Hindlimb muscle (tissue), 1 donor: ENCODE results near the gene ZNF143. TPM values are rescaled to one million over a fixed set of nuclear protein-coding genes. Genes with fewer than 3 reads are reported as not detected.

ENCODE experiments used
- DNase-seq: peaks from one replicate; pipeline ENCODE4 v3.0.0-alpha.2; 2013
- polyA plus RNA-seq: library from polyadenylated mRNA; unstranded; fragments of 120-200 nt; gene quantifications from one replicate; pipeline ENCODE4 v1.2.1, GENCODE V29; 2013; ENCODE audit not compliant: insufficient read length

Gene ZNF143
- polyA plus RNA-seq, 1 donor: 13.7 TPM

DNA sequence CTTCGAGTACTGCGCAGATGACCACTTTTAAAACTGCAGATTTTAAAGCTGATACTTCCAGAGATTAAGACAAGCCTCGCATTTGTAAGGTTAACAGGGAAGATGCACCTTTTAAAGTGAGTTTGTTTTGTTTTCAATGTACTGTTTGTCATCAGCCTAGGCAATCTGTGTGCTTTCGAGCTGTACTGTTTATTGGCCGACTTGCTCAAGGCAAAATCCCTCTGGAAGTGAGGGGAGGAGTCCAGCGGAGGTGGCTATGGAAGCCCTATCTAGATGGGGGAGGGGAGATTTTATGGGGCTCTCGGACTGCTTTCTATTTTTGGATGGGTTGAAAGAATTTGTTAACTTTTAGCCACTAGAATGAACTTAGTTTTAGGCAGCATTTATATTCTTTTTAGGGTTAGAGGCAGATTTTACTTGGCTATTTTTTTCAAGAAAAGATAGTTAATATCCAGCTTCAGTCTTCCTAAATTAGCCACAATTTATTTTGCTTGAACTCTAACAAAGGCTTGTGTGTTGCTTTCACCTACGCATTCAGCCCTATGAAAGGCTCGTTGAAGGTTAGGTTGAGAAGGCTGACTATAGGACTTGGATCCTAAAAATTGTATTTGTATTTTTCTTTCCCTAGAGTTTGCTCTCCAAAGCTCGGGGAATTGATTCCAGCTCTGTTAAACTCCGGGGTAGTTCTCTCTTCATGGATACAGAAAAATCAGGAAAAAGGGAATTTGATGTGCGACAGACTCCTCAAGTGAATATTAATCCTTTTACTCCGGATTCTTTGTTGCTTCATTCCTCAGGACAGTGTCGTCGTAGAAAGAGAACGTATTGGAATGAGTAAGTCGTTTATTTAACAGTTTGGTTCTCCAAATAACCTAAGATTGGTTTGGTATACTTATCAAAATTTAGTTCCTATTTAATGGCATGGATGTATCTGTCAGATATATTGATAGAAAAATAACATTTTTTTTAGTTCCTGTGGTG is 114.7 kb downstream of the ZNF143 start:
- peak; percentile 87 for DNase-seq

DNA sequence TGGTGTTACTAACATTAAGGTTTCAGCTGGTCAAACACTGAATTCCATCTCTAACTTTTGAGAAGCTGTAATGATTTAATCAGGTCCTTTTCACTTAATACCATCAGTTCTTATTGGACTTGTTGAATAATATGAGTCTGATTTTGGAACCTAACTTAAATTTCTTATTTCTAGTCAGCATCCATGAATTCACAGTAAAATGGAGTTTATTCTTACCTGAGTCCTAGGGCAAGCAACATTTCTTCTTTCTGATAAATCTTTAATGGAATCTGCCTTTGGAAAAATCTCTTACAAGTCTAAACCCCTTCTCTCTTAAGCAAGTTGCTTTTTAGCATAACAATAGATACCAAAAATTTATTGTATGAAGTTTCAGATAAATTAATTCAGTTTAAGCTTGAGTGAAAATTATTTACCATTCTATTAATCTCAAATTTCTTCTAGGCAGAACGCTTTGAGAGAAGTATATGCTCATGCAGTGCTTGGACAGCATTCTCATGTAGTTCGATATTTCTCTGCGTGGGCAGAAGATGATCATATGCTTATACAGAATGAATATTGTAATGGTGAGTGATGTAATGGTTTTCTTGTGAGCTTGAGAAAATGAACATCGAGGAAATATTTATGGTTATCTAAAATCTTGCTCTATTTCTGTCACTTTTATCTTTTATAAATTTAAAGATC is 116.0 kb downstream of the ZNF143 start:
- DNase-seq: no peak

DNA sequence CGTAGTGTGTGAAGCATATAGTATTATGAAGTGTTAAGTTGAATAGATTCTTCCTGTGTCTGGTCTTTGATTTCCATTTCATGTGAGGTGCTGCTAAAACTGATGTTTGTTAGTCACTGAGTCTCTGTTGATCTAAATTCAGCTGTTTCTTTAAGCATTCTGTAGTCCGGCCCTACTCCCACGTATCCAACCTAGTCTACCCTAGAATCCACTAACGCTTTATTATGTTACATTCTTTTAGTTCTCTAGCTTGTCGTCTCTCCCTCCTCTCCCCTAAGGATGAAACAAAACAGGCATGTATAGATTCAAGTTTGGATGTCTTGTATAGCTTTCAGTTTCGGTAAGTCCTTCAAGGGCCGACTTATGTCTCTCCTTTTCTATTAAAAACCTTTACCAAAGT is 116.7 kb downstream of the ZNF143 start:
- DNase-seq: no peak

Other genes with a start within 250 kb of the ZNF143 start
- gene DENND5A, start 195.7 kb upstream of the ZNF143 start, polyA plus RNA-seq: 68.0 TPM
- gene TMEM41B, start 146.4 kb upstream of the ZNF143 start, polyA plus RNA-seq: 14.9 TPM
- gene IPO7, start 76.4 kb upstream of the ZNF143 start, polyA plus RNA-seq: 85.3 TPM
- gene WEE1, start 112.7 kb downstream of the ZNF143 start, polyA plus RNA-seq: 29.1 TPM
- 14.6 TPM for gene SWAP70, start 203.1 kb downstream of the ZNF143 start, polyA plus RNA-seq